HG02870 (cell line): ENCODE measurements around the gene MYBPC3.

Source experiments
- ATAC-seq: cut with Tn5 transposase; IDR thresholded peaks from one replicate; pipeline ENCODE4 v1.9.1; 2021; ENCODE audit warnings: mild to moderate bottlenecking, moderate library complexity; ENCODE audit not compliant: unreplicated experiment

MYBPC3 gene

GRCh38 chr11:47359162-47359561 is 6.7 kb upstream of the MYBPC3 start:
- no peak for ATAC-seq

- no peak for ATAC-seq
Observed at GRCh38 chr11:47358731-47359051, 6.2 kb upstream of the MYBPC3 start.

- no peak for ATAC-seq
Observed at GRCh38 chr11:47357985-47358730, 5.7 kb upstream of the MYBPC3 start.

GRCh38 chr11:47356998-47357329 is 4.5 kb upstream of the MYBPC3 start:
- no peak for ATAC-seq

- ATAC-seq = no peak
Observed at GRCh38 chr11:47356129-47356997, 3.9 kb upstream of the MYBPC3 start.

GRCh38 chr11:47355283-47356128 is 3.0 kb upstream of the MYBPC3 start:
- ATAC-seq = no peak

GRCh38 chr11:47354913-47355282 is 2.4 kb upstream of the MYBPC3 start:
- no peak for ATAC-seq

GRCh38 chr11:47353978-47354774 is 1.7 kb upstream of the MYBPC3 start:
- ATAC-seq = no peak

GRCh38 chr11:47351156-47352126 is 1.1 kb downstream of the MYBPC3 start:
- ATAC-seq = no peak

- no peak for ATAC-seq
Observed at GRCh38 chr11:47350315-47350714, 2.2 kb downstream of the MYBPC3 start.

GRCh38 chr11:47349521-47350095 is 2.9 kb downstream of the MYBPC3 start:
- no peak for ATAC-seq

- ATAC-seq = no peak
Observed at GRCh38 chr11:47348859-47349258, 3.6 kb downstream of the MYBPC3 start.

GRCh38 chr11:47348131-47348802 is 4.2 kb downstream of the MYBPC3 start:
- ATAC-seq = no peak

- ATAC-seq = no peak
Observed at GRCh38 chr11:47347137-47347536, 5.4 kb downstream of the MYBPC3 start.

GRCh38 chr11:47345890-47346563 is 6.5 kb downstream of the MYBPC3 start:
- ATAC-seq = no peak

GRCh38 chr11:47342854-47343253 is 9.6 kb downstream of the MYBPC3 start:
- ATAC-seq = no peak

GRCh38 chr11:47342036-47342803 is 10.3 kb downstream of the MYBPC3 start:
- no peak for ATAC-seq
